Thyroid gland (tissue), 4 donors: ENCODE results near the gene PAGE3.

Experiments
- POLR2A ChIP-seq, 2 donors: fragments of 450-650 bp; IDR thresholded peaks; one replicate each; pipeline ENCODE4 v1.6.1; 2017; ENCODE audit warnings: antibody characterized with exemption in 2 of 2, mild to moderate bottlenecking in 2 of 2, moderate library complexity in 1 of 2
- TF ChIP-seq, protein P1 (sequence below), 6 experiments: fragments of 200-600 bp in 3 of 6; fragments of 450-650 bp in 3 of 6; sonication (generic) in 3 of 6; IDR thresholded peaks; one replicate each; pipeline ENCODE4 v1.5.1; 2016 to 2019; ENCODE audit warnings: antibody characterized with exemption in 6 of 6, mild to moderate bottlenecking in 2 of 6, inconsistent platforms in 1 of 6, moderate library complexity in 1 of 6

DNA sequence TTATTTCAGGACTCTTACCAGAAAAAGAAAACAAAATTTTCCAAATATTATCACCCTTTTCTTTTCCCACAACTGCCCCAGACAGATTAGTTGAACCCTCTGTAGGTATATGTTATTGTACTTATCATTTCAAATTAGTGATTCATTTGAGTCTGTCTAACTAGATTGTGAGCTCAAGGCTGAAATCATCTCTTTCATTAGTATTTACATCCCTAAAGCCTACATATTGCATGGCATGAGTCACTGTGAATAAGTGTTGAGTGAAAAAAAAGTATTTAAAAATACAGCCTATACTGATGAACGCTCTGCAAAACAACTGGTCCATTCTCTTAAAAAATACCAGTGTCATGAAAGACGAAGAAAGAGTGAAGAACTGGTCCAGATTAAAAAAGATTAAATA lies 3.9 kb downstream of the PAGE3 start:
- no peak for TF ChIP-seq POLR2A (IDR thresholded peaks at IDR 0.05)
- TF ChIP-seq, protein P1, sequence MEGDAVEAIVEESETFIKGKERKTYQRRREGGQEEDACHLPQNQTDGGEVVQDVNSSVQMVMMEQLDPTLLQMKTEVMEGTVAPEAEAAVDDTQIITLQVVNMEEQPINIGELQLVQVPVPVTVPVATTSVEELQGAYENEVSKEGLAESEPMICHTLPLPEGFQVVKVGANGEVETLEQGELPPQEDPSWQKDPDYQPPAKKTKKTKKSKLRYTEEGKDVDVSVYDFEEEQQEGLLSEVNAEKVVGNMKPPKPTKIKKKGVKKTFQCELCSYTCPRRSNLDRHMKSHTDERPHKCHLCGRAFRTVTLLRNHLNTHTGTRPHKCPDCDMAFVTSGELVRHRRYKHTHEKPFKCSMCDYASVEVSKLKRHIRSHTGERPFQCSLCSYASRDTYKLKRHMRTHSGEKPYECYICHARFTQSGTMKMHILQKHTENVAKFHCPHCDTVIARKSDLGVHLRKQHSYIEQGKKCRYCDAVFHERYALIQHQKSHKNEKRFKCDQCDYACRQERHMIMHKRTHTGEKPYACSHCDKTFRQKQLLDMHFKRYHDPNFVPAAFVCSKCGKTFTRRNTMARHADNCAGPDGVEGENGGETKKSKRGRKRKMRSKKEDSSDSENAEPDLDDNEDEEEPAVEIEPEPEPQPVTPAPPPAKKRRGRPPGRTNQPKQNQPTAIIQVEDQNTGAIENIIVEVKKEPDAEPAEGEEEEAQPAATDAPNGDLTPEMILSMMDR (IDR thresholded peaks at IDR 0.05), result no peak
